Choroid plexus epithelial cell (primary cell): Measurements from ENCODE around the gene NELFCD.
"Not testable (repeated sequence)": the region's sequence is repeated elsewhere in the genome, so short reads cannot be mapped to it uniquely, and the experiment has no call there.

ENCODE experiments used
- DNase-seq: peaks from one replicate; pipeline ENCODE4 v3.0.0-alpha.2; 2010; ENCODE audit warnings: low read depth
- H3K4me3 ChIP-seq: 2 replicates; pipeline ENCODE4 v1.5.1; 2011; ENCODE audit warnings: low read depth, mild to moderate bottlenecking, control low read depth, low read length, moderate library complexity
- TF ChIP-seq, protein P1 (sequence below): conservative IDR thresholded peaks from 2 replicates; pipeline ENCODE4 v1.5.1; 2011; ENCODE audit warnings: low read depth, mild to moderate bottlenecking, control low read depth, inconsistent platforms, low read length, moderate library complexity

NELFCD gene

DNA sequence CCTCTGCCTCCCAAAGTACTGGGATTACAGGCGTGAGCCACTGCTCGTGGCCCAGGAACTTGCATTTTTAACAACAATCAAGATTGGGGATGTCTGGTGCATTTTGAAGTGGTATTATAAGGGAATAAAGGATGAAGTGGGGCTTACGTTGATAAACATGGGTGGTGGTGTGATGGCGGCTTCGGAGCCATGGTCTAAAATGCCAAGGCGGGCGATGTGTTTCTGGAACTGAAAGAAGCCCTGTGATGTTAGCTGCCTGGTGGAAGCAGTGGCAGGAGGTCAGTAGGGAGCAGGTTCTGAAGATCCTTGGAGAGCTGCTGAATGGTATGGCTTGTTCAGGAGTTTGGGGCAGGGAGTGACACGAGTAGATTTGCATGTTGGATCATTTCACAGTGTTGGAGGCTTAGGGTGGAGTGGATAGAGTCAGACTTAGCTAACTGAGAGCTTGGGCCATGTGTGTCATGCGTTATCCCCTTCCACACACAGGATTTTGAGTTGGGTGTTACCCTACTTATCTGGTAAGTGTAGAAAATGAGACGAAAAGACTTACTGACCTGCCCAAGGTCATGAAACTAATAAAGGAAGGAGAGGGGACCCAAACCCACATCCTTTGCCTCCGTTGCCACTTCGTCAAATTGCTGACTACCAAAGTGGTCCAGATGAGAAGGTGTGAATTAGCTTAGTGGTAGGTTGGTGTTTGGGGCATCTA lies 1.5 kb downstream of the NELFCD start:
- TF ChIP-seq, protein P1, sequence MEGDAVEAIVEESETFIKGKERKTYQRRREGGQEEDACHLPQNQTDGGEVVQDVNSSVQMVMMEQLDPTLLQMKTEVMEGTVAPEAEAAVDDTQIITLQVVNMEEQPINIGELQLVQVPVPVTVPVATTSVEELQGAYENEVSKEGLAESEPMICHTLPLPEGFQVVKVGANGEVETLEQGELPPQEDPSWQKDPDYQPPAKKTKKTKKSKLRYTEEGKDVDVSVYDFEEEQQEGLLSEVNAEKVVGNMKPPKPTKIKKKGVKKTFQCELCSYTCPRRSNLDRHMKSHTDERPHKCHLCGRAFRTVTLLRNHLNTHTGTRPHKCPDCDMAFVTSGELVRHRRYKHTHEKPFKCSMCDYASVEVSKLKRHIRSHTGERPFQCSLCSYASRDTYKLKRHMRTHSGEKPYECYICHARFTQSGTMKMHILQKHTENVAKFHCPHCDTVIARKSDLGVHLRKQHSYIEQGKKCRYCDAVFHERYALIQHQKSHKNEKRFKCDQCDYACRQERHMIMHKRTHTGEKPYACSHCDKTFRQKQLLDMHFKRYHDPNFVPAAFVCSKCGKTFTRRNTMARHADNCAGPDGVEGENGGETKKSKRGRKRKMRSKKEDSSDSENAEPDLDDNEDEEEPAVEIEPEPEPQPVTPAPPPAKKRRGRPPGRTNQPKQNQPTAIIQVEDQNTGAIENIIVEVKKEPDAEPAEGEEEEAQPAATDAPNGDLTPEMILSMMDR = no peak
- DNase-seq = no peak

DNA sequence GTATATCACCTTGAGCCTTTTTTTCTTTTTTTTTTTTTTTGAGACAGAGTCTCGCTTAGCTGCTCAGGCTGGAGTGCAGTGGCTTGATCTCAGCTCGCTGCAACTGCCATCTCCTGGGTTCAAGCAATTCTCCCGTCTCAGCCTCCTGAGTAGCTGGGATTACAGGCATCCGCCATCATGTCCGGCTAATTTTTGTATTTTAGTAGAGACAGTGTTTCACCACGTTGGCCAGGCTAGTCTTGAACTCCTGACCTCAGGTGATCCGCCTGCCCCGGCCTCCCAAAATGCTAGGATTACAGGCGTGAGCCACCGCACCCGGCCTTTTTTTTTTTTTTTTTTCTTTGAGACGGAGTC lies 2.0 kb downstream of the NELFCD start:
- DNase-seq, H3K4me3 ChIP-seq: not testable (repeated sequence)

More for the DNA sequence above, 1.5 kb downstream of the NELFCD start:
- no peak overlapping the region for H3K4me3 ChIP-seq

DNA sequence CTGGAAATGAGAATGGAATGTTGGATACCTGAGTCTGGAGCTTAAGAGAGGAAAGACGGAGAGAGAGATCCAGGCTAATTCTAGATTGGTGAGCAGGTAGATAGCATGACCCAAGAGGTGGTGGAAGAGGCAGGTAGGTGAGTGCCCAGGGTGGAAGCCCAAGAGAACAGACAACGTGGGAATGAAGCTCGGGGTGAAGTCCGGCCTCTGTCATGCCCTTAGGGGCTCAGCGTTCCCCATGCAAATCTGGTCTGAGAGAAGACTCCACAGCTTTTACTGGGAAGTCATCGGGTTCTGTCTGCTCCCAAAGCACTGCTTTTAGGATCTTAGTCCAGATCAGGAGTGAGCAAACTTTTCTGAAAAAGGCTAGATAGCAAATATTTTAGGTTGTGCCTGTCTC lies 3.6 kb downstream of the NELFCD start:
- TF ChIP-seq, protein P1 = no peak
- H3K4me3 ChIP-seq = no peak overlapping the region
- no peak for DNase-seq

DNA sequence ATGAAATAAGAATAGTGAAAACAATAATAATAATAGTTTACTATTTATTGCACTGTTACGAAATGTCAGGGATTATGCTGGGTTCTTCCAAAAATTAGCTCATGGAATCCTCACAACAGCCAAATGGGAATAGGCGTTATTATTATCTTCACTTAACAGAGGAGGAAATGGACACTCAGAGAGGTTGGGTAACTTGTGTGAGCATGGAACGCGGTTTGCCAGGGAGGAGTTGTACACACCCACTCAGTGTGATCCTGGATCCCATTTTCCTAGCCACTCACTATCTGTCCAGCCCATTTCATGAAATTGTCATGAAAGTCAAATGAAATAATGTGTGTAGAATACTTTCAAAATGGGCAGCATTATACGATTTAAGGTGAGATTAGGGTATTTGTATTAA lies 4.6 kb downstream of the NELFCD start:
- no peak overlapping the region for H3K4me3 ChIP-seq
- no peak for DNase-seq
- TF ChIP-seq, protein P1 = no peak

DNA sequence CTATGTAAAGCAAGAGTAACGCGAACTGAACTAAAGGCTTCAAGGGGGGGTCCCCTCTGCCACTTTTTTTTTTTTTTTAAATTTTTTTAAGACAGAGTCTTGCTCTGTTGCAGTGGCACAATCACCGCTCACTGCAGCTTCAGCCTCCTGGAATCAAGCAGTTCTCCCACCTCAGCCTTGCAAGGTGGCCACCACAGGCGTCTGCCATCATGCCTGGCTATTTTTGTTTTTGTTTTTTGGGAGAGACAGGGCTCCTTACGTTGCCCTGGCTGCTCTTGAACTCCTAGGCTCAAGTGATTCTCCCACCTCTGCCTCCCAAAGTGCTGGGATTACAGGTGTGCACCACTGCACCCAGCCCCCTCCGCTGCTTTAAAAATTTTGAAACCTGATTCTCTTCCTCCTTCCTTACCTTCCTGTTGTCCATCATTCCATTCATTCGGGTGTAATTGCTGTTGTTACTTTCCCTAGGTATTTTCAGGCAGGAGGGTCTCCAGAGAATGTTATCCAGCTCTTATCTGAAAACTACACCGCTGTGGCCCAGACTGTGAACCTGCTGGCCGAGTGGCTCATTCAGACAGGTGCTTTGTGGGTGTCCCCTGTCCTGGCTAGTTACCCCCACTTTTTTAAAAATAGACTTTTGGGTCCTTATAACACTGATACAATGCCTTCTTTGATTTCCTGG lies 5.4 kb downstream of the NELFCD start:
- H3K4me3 ChIP-seq = no peak overlapping the region
- TF ChIP-seq, protein P1 = no peak
- DNase-seq = no peak

DNA sequence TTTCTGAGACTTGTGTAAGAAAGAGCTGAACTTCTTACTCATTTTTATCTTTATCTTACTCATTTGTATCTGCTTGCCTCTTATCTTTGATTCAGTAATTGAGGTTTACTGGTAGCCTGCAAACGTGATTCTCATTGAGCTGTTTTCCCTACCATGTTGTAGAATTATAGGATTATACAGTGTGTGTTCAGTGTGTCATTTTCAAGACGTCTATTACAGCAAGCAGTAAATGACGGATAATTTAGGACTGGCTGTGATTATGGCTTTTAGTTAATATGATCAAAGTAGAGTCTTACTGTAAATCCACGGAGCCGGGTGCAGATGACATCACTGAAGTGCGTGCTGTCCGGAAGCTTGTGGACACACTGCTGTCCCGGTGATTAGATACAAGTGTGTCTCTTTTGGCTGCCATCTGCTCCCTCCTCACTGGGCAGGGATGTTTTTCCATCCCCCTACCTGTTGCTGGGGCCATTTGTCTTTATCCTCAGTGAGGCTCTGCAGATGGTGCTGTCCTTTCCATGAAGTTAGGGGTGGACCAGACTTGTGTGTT lies 6.0 kb downstream of the NELFCD start:
- no peak for DNase-seq
- TF ChIP-seq, protein P1 = no peak
- no peak overlapping the region for H3K4me3 ChIP-seq

DNA sequence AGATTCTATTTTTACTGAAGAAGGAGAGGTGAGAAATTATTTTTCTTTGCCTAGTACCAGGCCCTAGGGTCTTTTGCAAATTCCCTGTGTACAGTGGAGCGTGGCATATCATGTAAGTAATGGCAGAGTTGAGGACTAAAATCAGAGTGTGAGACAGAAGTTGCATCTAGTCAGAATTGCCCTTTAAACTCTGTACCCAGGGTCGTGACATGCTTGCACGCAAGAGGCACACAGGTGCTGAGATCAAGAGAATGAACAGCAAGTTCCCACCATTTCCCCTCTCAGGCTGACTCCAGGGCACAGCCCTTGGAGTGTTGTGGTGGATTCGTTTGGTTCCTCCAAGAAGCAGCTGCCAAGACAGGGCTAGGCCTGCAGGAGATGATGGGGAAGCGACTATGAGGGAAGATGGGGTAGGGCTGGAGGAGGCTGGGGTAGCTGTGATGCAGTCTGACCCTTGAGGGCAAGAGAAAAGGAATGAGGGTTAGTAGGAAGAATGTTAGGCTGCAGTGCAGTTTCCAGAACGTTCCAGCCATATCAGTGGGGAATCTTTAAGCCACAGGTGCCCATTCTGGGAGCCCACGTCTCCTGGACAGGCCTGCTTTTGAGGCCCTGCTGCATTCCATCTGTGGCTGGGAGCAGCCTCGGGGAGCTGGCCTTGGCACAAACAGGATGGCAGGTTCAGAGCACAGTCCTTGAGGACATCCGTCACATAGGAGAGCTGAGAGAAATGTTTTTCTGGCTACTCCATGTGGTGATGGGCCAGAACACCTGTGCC lies 6.9 kb downstream of the NELFCD start:
- no peak for DNase-seq
- no peak overlapping the region for H3K4me3 ChIP-seq
- TF ChIP-seq, protein P1 = no peak
